Ovary (tissue), 3 donors: ENCODE data around the gene MOB1A.

Experiments
- EP300 ChIP-seq: sonication (generic); formaldehyde crosslinking; IDR thresholded peaks from one replicate; pipeline ENCODE4 v1.6.1; 2017; ENCODE audit warnings: antibody characterized with exemption
- POLR2A ChIP-seq: fragments of 450-650 bp; IDR thresholded peaks from one replicate; pipeline ENCODE4 v1.6.1; 2017; ENCODE audit warnings: antibody characterized with exemption, mild to moderate bottlenecking, moderate library complexity
- TF ChIP-seq, protein P1 (sequence below), 3 donors: fragments of 450-650 bp in 2 of 3; fragments of 200-600 bp in 1 of 3; IDR thresholded peaks; one replicate each; pipeline versions ENCODE4 v1.5.1 to v1.8.0; 2016 to 2022; ENCODE audit warnings: antibody characterized with exemption in 3 of 3, mild to moderate bottlenecking in 1 of 3
- donor health status: DM: no; HTN: no; CAD: no.

DNA sequence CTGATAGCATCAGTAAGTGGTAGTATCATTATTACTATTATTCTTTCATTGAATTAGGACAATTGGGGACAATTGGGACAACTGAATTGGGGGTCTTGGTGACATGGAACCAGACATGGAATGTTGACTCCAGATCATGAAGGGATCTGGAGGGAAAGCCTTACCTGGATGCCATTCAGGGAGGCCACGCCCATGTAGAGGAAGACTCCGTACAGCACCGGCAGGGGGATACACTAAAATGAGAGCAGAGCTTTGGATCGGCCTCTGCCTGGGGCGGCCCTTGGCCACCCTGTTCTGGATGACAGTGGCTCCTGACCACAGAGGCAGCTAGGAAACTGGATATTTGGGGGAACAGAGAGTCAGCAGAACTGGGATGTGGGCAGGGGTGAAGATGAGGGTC is 49.0 kb upstream of the MOB1A start:
- TF ChIP-seq POLR2A, result no peak
- TF ChIP-seq, protein P1, sequence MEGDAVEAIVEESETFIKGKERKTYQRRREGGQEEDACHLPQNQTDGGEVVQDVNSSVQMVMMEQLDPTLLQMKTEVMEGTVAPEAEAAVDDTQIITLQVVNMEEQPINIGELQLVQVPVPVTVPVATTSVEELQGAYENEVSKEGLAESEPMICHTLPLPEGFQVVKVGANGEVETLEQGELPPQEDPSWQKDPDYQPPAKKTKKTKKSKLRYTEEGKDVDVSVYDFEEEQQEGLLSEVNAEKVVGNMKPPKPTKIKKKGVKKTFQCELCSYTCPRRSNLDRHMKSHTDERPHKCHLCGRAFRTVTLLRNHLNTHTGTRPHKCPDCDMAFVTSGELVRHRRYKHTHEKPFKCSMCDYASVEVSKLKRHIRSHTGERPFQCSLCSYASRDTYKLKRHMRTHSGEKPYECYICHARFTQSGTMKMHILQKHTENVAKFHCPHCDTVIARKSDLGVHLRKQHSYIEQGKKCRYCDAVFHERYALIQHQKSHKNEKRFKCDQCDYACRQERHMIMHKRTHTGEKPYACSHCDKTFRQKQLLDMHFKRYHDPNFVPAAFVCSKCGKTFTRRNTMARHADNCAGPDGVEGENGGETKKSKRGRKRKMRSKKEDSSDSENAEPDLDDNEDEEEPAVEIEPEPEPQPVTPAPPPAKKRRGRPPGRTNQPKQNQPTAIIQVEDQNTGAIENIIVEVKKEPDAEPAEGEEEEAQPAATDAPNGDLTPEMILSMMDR (IDR thresholded peaks at IDR 0.05), result no peak
- no peak for TF ChIP-seq EP300
